Measurements from ENCODE around the gene ARL17B.
"Not testable (repeated sequence)": the region's sequence is repeated elsewhere in the genome, so short reads cannot be mapped to it uniquely, and the experiment has no call there.

- TF ChIP-seq, protein P1, sequence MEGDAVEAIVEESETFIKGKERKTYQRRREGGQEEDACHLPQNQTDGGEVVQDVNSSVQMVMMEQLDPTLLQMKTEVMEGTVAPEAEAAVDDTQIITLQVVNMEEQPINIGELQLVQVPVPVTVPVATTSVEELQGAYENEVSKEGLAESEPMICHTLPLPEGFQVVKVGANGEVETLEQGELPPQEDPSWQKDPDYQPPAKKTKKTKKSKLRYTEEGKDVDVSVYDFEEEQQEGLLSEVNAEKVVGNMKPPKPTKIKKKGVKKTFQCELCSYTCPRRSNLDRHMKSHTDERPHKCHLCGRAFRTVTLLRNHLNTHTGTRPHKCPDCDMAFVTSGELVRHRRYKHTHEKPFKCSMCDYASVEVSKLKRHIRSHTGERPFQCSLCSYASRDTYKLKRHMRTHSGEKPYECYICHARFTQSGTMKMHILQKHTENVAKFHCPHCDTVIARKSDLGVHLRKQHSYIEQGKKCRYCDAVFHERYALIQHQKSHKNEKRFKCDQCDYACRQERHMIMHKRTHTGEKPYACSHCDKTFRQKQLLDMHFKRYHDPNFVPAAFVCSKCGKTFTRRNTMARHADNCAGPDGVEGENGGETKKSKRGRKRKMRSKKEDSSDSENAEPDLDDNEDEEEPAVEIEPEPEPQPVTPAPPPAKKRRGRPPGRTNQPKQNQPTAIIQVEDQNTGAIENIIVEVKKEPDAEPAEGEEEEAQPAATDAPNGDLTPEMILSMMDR (IDR thresholded peaks at IDR 0.05): not testable (repeated sequence)
- not testable (repeated sequence) for TF ChIP-seq POLR2A (IDR thresholded peaks at IDR 0.05)
Observed at GRCh38 chr17:46254215-46254614, 107.4 kb downstream of the ARL17B start.

Measured in upper lobe of left lung (tissue), 4 donors.